GM12874 (cell line): ENCODE data around the gene TMEM132D.

Source experiments
- TF ChIP-seq, protein P1 (sequence below): IDR thresholded peaks from 2 replicates; pipeline ENCODE4 v1.5.1; 2011; ENCODE audit warnings: low read depth, mild to moderate bottlenecking, control low read depth, low read length, moderate library complexity; ENCODE audit not compliant: insufficient read depth

Gene TMEM132D

DNA sequence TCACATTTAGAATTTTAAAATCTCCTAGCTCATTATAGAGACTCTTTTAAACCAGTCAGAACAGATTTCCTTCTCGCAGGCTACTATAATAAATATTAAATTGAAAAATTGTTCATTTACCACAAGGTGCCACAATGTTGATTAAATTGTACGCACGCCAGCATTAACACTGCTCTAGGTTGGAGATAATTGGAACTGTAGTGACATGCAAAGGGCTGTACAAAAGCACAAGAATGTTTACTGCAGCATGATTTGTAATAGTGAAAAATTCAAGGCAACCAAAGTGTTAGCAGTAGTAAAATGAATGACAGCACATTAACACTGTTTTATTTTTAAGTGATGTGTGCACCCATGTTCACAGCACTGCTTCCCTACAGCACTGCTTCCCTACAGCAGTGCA, 52.5 kb downstream of the TMEM132D start:
- TF ChIP-seq, protein P1, sequence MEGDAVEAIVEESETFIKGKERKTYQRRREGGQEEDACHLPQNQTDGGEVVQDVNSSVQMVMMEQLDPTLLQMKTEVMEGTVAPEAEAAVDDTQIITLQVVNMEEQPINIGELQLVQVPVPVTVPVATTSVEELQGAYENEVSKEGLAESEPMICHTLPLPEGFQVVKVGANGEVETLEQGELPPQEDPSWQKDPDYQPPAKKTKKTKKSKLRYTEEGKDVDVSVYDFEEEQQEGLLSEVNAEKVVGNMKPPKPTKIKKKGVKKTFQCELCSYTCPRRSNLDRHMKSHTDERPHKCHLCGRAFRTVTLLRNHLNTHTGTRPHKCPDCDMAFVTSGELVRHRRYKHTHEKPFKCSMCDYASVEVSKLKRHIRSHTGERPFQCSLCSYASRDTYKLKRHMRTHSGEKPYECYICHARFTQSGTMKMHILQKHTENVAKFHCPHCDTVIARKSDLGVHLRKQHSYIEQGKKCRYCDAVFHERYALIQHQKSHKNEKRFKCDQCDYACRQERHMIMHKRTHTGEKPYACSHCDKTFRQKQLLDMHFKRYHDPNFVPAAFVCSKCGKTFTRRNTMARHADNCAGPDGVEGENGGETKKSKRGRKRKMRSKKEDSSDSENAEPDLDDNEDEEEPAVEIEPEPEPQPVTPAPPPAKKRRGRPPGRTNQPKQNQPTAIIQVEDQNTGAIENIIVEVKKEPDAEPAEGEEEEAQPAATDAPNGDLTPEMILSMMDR = no peak

DNA sequence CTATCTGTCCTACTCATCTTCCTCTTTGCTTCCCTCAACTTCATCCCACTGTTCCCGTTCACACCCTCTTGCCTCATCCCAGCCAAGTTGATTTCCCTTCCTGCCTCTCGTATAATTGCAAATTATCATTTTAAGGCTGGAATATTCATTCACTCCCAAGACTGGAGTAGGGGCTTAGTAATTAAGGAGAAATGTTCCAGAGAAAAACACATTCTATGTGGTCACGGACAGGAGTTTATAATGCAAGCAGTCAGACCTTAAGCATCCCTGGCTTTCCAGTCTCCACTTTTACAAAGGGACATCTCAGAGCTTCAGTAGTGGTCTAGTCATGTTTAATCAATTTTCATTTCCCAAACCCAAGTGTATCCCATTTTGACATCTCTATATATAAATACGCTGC, 54.9 kb downstream of the TMEM132D start:
- TF ChIP-seq, protein P1 = no peak

DNA sequence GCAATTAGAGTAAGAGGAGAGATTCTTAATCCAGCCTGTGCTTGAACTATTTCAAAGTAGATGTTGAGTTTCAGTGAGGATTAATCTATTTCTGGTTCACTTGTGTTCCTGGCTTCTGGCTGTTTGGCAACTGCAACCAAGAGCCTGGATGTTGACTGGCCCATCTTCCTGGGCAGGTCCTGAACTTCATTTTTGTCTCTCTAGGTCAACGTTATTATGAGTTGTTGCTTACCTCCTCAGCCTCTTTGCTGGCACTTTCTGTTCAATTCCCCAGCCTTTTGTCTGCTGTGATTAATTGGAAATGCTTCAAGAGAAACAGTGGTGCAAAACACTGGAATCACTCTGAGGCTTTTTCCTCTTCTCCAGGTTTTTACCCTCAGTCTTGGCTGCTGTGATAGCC, 56.8 kb downstream of the TMEM132D start:
- TF ChIP-seq, protein P1 = no peak

DNA sequence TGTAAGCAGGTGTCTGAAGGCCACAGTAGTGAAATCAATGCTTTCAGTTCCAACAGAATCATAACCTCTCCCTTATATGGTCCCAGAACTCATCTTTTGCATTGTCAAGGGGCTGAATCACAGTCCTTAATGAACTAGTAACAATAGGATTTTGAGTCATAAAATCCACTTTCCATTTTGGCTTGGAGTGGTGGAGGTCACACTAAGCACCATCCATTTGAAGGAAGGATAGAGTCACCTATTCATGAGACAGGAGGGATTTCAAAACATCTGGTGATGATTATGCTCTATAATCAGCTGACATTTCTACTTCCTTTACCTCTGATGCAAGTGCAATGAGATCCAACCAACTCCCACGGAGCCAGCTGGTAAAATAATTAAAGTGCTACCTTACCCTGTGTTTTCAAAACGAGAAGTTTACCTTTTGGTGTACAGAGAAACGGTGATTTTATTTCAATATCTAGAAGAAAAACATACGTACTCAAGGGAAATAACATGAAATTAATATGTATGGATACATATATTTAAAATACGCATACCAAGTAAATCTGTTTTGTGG, 59.1 kb downstream of the TMEM132D start:
- TF ChIP-seq, protein P1 = no peak

DNA sequence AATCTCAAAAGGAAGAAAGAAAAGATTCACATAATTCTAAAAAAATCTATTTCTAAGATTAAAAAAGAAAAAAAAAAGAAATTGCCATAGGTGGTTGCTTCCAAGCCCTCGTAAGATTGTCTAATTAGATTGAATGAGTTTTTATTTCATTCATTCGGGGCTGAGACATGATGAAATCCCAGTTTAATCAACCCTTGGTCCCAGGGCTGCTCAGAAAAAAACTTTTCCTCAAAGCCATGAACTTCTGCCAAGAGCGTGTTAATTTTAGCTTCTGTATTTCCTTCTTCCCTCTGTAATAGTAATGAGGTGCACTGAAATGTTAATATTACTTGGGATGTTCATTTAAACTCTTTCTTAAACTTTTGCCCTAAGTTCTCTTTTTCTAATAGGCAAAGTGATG, 62.6 kb downstream of the TMEM132D start:
- TF ChIP-seq, protein P1 = no peak

DNA sequence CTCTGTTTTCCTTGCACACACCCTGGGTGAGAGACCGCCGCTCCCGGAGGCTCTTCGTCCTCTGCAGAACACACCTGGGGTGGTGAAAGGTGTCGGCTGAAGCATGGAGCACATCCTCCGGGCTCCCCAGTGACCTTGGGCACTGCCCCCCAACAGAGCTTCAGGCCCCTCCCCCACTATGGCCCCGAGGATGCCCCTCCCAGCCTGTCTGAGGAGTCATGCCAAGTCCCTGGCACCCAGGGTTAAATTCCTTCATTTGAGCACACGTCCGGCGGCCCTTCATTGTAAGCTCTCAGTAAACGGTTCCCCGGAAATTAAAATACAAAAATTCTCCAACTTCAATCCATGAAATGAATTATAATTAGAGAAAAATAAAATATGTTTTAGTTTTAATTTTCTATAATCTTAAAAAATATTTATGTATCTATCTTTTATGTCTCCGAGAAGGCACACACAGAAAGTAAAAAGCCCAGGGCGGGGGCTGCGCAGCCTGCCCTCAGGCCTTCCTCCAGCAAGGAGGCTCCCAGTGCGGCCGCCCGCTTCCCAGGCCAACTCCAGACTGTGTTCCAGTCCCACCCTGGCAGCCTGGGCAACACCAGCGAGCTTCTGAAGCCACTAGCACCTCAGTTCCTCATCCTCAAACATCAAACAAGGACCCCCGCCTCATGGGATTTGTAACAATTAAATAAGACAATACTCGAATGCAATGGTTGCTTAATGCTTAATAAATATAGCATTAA, 63.5 kb downstream of the TMEM132D start:
- TF ChIP-seq, protein P1 = no peak

DNA sequence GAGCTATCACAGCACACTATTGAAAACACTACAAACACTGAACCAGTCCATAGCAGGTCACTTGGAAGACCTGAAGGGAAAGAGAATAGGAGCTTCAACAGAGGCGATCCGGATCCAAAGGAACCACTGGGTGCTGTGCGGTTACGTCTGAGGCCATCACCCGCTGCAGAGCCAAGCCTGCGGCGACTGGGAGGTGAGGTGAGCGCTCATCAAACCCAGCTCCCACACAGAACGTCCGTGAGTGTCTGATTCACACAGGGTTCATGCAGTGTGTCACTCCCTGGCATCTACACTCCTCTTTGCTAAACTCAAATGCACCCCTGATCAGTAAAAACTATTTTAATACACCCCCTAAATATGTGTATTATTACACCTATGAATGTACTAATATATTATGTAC, 64.1 kb downstream of the TMEM132D start:
- TF ChIP-seq, protein P1 = no peak
